ENCODE measurements around the gene RPAP3. TPM values are rescaled to one million over a fixed set of nuclear protein-coding genes. Genes with fewer than 3 reads are reported as not detected.

RPAP3 gene
- total RNA-seq, 6 donors from 2014 or later: 6.5 to 28.0 (median 16.4) TPM

- Histone ChIP-seq H3K9me3 (no peaks in the 10 kb centered on the region), H3K27ac (peak overlapping the region in 3 of 4 donors; percentile 58 to 74 (median 64)), H3K27me3 (no peaks in the 10 kb centered on the region), H3K4me3 (no peak overlapping the region), H3K4me1 (peaks cover 51 to 64% (median 55%) of the 10 kb centered on the region in 4 donors), H3K36me3 (peaks cover 0 to 4% (median 2%) of the 10 kb centered on the region in 4 donors)
- 88 to 92% methylated on average over 3 of the region's 3 CpGs for WGBS, 2 donors
- ATAC-seq (ENCODE audit: low FRiP score in 2 of 2): no peak
- TF ChIP-seq EP300 (IDR thresholded peaks at IDR 0.05) (no peak), POLR2A (IDR thresholded peaks at IDR 0.05) (no peak), CTCF (IDR thresholded peaks at IDR 0.05) (no peak), POLR2AphosphoS5 (IDR thresholded peaks at IDR 0.05) (no peak)
- DNase-seq: no peak
Observed at GRCh38 chr12:47739297-47739696, 33.5 kb upstream of the RPAP3 start.

- Histone ChIP-seq H3K27me3 (no peaks in the 10 kb centered on the region), H3K9me3 (no peaks in the 10 kb centered on the region), H3K4me1 (peaks cover 51 to 59% (median 55%) of the 10 kb centered on the region in 4 donors), H3K27ac (peak overlapping the region; percentile 53 to 76 (median 68)), H3K4me3 (no peak overlapping the region), H3K36me3 (peaks cover 0 to 4% (median 2%) of the 10 kb centered on the region in 4 donors)
- no peak for DNase-seq
- TF ChIP-seq POLR2A (IDR thresholded peaks at IDR 0.05) (no peak), POLR2AphosphoS5 (IDR thresholded peaks at IDR 0.05) (no peak), CTCF (IDR thresholded peaks at IDR 0.05) (no peak), EP300 (IDR thresholded peaks at IDR 0.05) (no peak)
- no peak for ATAC-seq (ENCODE audit: low FRiP score in 2 of 2)
- 86 to 94% methylated on average over 4 to 9 of the region's 17 CpGs for WGBS, 2 donors
Observed at GRCh38 chr12:47737936-47738594, 32.2 kb upstream of the RPAP3 start.

GRCh38 chr12:47736877-47737676 is 31.2 kb upstream of the RPAP3 start:
- peak in 1 of 4 donors; percentile 16 for TF ChIP-seq POLR2A (IDR thresholded peaks at IDR 0.05)
- TF ChIP-seq POLR2AphosphoS5 (IDR thresholded peaks at IDR 0.05): peak; percentile 34 to 73
- TF ChIP-seq EP300 (IDR thresholded peaks at IDR 0.05): peak in 1 of 4 donors; percentile 55
- TF ChIP-seq CTCF (IDR thresholded peaks at IDR 0.05): no peak
- DNase-seq (peak; percentile 90 to 95), ATAC-seq (ENCODE audit: low FRiP score in 2 of 2) (peak; percentile 70 to 82)
- no peaks in the 10 kb centered on the region for H3K27me3 ChIP-seq
- H3K9me3 ChIP-seq: no peaks in the 10 kb centered on the region
- peak overlapping the region; percentile 59 to 76 (median 68) for H3K27ac ChIP-seq
- H3K4me1 ChIP-seq: peaks cover 51 to 59% (median 51%) of the 10 kb centered on the region in 4 donors
- H3K4me3 ChIP-seq: no peak overlapping the region
- H3K36me3 ChIP-seq: peaks cover 0 to 4% (median 2%) of the 10 kb centered on the region in 4 donors
- WGBS, 2 donors: 18 to 33% methylated on average over 6 to 18 of the region's 19 CpGs

DNA sequence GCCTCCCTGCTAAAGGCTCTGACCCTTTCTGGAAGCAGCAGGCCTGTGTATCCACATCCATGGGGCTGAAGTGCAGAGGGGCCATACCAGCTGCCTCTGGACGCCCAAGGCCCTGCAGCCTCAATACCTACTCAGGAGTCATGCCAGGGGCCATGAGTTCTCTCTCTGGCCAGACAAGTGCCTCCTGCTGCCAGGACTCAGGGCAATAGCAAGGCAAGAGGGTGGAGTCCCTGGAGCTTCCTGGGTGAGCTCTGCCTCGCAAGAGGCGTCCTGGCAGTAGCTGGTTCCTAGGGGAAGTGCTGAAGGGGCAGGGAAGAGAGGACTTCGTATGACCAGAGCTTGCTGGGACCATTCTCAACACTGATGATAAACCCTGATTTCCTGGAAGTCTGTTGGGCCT is 30.4 kb upstream of the RPAP3 start:
- H3K4me3 ChIP-seq: no peak overlapping the region
- WGBS, 2 donors: 20 to 60% methylated on average over 3 to 4 of the region's 4 CpGs
- H3K27ac ChIP-seq: peak overlapping the region; percentile 59 to 76 (median 68)
- no peak for ATAC-seq (ENCODE audit: low FRiP score in 2 of 2)
- DNase-seq: peak in 1 of 2 donors; percentile 65
- no peak for TF ChIP-seq POLR2A (IDR thresholded peaks at IDR 0.05)
- no peak for TF ChIP-seq CTCF (IDR thresholded peaks at IDR 0.05)
- no peak for TF ChIP-seq POLR2AphosphoS5 (IDR thresholded peaks at IDR 0.05)
- no peak for TF ChIP-seq EP300 (IDR thresholded peaks at IDR 0.05)
- peaks cover 42 to 54% (median 43%) of the 10 kb centered on the region in 4 donors for H3K4me1 ChIP-seq
- H3K27me3 ChIP-seq: no peaks in the 10 kb centered on the region
- peaks cover 0 to 4% (median 2%) of the 10 kb centered on the region in 4 donors for H3K36me3 ChIP-seq
- no peaks in the 10 kb centered on the region for H3K9me3 ChIP-seq
